Measurements from ENCODE around the gene LCNL1.
A peak's percentile ranks its signal among the peaks of the same experiment; 100 is the strongest.

Gene LCNL1

GRCh38 chr9:136982232-136983051, at the start of gene LCNL1:
LCNL1 (plus strand) TSS chr9:136982993; CDS start chr9:136983587, 594 bp downstream.
- DNase-seq (ENCODE audit: low spot score), result no peak

- no peak for DNase-seq (ENCODE audit: low spot score)
These were observed 48.5 kb upstream of the LCNL1 start for GRCh38 chr9:136934277-136934676.

GRCh38 chr9:136935651-136936050, 47.1 kb upstream of the LCNL1 start:
- no peak for DNase-seq (ENCODE audit: low spot score)

- DNase-seq (ENCODE audit: low spot score), result no peak
These were observed 46.1 kb upstream of the LCNL1 start for GRCh38 chr9:136936645-136937170.

- DNase-seq (ENCODE audit: low spot score), result no peak
These were observed 45.4 kb upstream of the LCNL1 start for GRCh38 chr9:136937186-136938001.

- no peak for DNase-seq (ENCODE audit: low spot score)
These were observed 43.3 kb upstream of the LCNL1 start for GRCh38 chr9:136939431-136939995.

- DNase-seq (ENCODE audit: low spot score), result no peak
These were observed 42.7 kb upstream of the LCNL1 start for GRCh38 chr9:136939996-136940525.

GRCh38 chr9:136940526-136941230, 42.1 kb upstream of the LCNL1 start:
- no peak for DNase-seq (ENCODE audit: low spot score)

- no peak for DNase-seq (ENCODE audit: low spot score)
These were observed 41.3 kb upstream of the LCNL1 start for GRCh38 chr9:136941231-136942111.

- no peak for DNase-seq (ENCODE audit: low spot score)
These were observed 40.5 kb upstream of the LCNL1 start for GRCh38 chr9:136942112-136942880.

GRCh38 chr9:136942881-136943230, 39.9 kb upstream of the LCNL1 start:
- DNase-seq (ENCODE audit: low spot score), result no peak

GRCh38 chr9:136943291-136944211, 39.2 kb upstream of the LCNL1 start:
- DNase-seq (ENCODE audit: low spot score), result peak; percentile 22

- DNase-seq (ENCODE audit: low spot score), result no peak
These were observed 38.6 kb upstream of the LCNL1 start for GRCh38 chr9:136944212-136944518.

GRCh38 chr9:136944519-136945332, 38.1 kb upstream of the LCNL1 start, which contains the start of the genes C8G and FBXW5:
C8G (plus strand) TSS chr9:136945243; CDS start chr9:136945321, 78 bp downstream.
FBXW5 (minus strand) TSS chr9:136944738; CDS start chr9:136944083, 655 bp downstream.
- peak; percentile 94 for DNase-seq (ENCODE audit: low spot score)

- DNase-seq (ENCODE audit: low spot score), result no peak
These were observed 37.2 kb upstream of the LCNL1 start for GRCh38 chr9:136945333-136946227.

GRCh38 chr9:136946228-136947027, 36.4 kb upstream of the LCNL1 start:
- DNase-seq (ENCODE audit: low spot score), result no peak
